ENCODE data around the gene ARFIP1. TPM values are rescaled to one million over a fixed set of nuclear protein-coding genes. Genes with fewer than 3 reads are reported as not detected.

The ARFIP1 gene
- total and polyA plus RNA-seq, 9 of the 15 experiments (the other 6 are each of a cell fraction or from before 2014, with no cell fraction given) = 14.1 to 25.1 (median 20.9) TPM

DNA sequence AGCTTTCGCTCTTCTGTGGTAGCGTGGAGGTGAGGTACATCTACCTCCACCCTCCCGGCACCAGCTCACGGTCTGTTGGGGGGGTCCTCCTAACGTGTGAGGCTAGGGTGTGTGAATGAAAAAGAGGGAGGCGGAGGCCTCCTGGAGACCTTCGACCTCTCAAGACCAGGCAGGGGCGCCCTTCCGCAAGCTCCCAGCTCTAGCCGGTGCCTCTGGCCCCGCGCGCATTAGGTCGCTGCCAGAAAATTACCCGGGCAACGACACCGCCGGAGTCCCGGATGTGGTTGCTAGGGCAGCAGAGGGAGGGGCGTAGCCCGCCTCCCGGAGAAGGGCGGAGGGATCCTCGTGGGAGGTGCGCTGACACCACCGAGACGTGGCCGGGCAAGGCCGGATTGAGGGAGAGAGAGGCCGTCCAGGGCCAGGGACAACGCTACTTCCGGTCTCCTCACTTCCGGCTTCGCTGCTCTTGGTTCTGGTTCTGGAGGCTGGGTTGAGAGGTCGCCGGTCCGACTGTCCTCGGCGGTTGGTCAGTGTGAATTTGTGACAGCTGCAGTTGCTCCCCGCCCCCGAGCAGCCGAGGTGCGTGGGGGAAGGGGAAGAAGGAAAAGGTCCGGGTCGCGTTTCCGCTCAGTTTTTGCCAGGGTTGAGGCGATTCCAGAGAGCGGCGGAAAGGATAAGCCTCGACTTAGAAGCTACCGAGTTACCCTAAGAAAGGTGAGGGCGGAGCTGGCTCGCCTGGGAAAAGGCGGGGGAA, at the start of gene ARFIP1, which contains the start of gene TIGD4 (continued):
- peak; percentile 82 for TF ChIP-seq NR2C1 (IDR thresholded peaks at IDR 0.05)
- TF ChIP-seq NR2C1 (tag; IDR thresholded peaks at IDR 0.05) = peak; percentile 25
- peak; percentile 79 for TF ChIP-seq TAF1 (IDR thresholded peaks at IDR 0.05; ENCODE audit: control insufficient read depth, extremely low read depth, insufficient read depth, low read length, severe bottlenecking)
- TF ChIP-seq, protein P1, sequence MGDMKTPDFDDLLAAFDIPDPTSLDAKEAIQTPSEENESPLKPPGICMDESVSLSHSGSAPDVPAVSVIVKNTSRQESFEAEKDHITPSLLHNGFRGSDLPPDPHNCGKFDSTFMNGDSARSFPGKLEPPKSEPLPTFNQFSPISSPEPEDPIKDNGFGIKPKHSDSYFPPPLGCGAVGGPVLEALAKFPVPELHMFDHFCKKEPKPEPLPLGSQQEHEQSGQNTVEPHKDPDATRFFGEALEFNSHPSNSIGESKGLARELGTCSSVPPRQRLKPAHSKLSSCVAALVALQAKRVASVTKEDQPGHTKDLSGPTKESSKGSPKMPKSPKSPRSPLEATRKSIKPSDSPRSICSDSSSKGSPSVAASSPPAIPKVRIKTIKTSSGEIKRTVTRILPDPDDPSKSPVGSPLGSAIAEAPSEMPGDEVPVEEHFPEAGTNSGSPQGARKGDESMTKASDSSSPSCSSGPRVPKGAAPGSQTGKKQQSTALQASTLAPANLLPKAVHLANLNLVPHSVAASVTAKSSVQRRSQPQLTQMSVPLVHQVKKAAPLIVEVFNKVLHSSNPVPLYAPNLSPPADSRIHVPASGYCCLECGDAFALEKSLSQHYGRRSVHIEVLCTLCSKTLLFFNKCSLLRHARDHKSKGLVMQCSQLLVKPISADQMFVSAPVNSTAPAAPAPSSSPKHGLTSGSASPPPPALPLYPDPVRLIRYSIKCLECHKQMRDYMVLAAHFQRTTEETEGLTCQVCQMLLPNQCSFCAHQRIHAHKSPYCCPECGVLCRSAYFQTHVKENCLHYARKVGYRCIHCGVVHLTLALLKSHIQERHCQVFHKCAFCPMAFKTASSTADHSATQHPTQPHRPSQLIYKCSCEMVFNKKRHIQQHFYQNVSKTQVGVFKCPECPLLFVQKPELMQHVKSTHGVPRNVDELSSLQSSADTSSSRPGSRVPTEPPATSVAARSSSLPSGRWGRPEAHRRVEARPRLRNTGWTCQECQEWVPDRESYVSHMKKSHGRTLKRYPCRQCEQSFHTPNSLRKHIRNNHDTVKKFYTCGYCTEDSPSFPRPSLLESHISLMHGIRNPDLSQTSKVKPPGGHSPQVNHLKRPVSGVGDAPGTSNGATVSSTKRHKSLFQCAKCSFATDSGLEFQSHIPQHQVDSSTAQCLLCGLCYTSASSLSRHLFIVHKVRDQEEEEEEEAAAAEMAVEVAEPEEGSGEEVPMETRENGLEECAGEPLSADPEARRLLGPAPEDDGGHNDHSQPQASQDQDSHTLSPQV (IDR thresholded peaks at IDR 0.05) = no peak
- peak; percentile 85 for TF ChIP-seq CXXC5 (CRISPR knock-in tag; IDR thresholded peaks at IDR 0.05)
- TF ChIP-seq ZNF253 (CRISPR knock-in tag; conservative IDR thresholded peaks at IDR 0.05) = no peak
- no peak for TF ChIP-seq RNF219 (CRISPR knock-in tag; IDR thresholded peaks at IDR 0.05)
- peak; percentile 70 for TF ChIP-seq HCFC1 (IDR thresholded peaks at IDR 0.05; ENCODE audit: low read depth, low read length)
- TF ChIP-seq ELF2 (CRISPR knock-in tag; IDR thresholded peaks at IDR 0.05) = peak; percentile 89
- TF ChIP-seq ZNF134 (CRISPR knock-in tag; conservative IDR thresholded peaks at IDR 0.05) = no peak
- peak in 1 of 2 experiments; percentile 39; a peak in 3 of 4 replicates for TF ChIP-seq MAZ (CRISPR knock-in tag; conservative IDR thresholded peaks at IDR 0.05 in 1 of 2, IDR thresholded peaks at IDR 0.05 in 1 of 2)
- TF ChIP-seq, protein P2, sequence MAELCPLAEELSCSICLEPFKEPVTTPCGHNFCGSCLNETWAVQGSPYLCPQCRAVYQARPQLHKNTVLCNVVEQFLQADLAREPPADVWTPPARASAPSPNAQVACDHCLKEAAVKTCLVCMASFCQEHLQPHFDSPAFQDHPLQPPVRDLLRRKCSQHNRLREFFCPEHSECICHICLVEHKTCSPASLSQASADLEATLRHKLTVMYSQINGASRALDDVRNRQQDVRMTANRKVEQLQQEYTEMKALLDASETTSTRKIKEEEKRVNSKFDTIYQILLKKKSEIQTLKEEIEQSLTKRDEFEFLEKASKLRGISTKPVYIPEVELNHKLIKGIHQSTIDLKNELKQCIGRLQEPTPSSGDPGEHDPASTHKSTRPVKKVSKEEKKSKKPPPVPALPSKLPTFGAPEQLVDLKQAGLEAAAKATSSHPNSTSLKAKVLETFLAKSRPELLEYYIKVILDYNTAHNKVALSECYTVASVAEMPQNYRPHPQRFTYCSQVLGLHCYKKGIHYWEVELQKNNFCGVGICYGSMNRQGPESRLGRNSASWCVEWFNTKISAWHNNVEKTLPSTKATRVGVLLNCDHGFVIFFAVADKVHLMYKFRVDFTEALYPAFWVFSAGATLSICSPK (IDR thresholded peaks at IDR 0.05; ENCODE audit: borderline replicate concordance) = no peak
- no peak for TF ChIP-seq CREBBP (IDR thresholded peaks at IDR 0.05; ENCODE audit: low read depth, low read length)
- 0 out of 2 replicates have a peak, but pooled peaks have one; percentile 33 for TF ChIP-seq MTA3 (IDR thresholded peaks at IDR 0.05; ENCODE audit: borderline replicate concordance)
- TF ChIP-seq RCOR1 (IDR thresholded peaks at IDR 0.05; ENCODE audit: borderline replicate concordance in 1 of 2, low read depth in 2 of 2, low read length in 2 of 2) = peak; percentile 13 to 74; a peak in 2 of 4 replicates
- no peak for TF ChIP-seq MCM7 (IDR thresholded peaks at IDR 0.05)
- TF ChIP-seq TBL1XR1 (IDR thresholded peaks at IDR 0.05; ENCODE audit: low read length in 2 of 2) = no peak
- TF ChIP-seq E2F3 (CRISPR knock-in tag; IDR thresholded peaks at IDR 0.05) = no peak
- TF ChIP-seq CBFA2T2 (conservative IDR thresholded peaks at IDR 0.05) = no peak
- peak; percentile 92 for TF ChIP-seq NFIC (IDR thresholded peaks at IDR 0.05)
- no peak for TF ChIP-seq SMARCA5 (IDR thresholded peaks at IDR 0.05)
- no peak for TF ChIP-seq FIP1L1 (IDR thresholded peaks at IDR 0.05; ENCODE audit: low read depth, low read length, poor library complexity, severe bottlenecking)
